GM12892 (cell line): Measurements from ENCODE around the gene NRF1.

Source experiments
- POLR2A ChIP-seq: IDR thresholded peaks from 2 replicates; pipeline ENCODE4 v1.6.1; 2011; ENCODE audit warnings: low read depth, low read length, control low read depth
- TAF1 ChIP-seq: IDR thresholded peaks from 2 replicates; pipeline ENCODE4 v1.6.1; 2011; ENCODE audit warnings: low read depth, mild to moderate bottlenecking, control low read depth, low read length, borderline replicate concordance

DNA sequence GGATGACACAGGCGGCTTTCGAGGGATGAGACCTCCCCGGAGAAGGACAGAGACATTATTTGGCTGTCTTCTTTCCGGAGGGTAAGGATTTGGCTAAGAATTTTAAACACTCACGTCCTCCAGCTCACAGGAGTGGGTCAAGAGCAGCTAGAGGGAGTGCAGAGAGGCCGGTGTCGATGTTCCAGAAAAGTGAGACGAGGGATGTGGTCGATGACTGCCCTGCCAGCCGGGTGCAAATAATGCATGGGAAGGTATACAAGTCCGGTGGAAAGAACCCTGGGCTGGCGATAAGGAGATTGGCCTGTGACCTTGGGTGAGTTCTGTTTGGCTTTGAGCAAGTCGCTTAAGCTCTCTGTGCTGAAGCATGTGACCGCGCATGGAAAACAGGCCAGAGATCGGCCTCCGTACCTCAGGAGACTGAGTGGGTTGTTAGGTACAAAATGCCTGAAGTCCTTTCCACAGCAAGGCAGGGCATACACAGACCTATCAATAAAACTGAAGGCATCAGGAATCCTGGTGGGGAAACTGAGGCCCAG, 192.1 kb downstream of the NRF1 start:
- TF ChIP-seq POLR2A (no peak), TAF1 (no peak)
